ENCODE data around the gene RASSF5. TPM values are rescaled to one million over a fixed set of nuclear protein-coding genes. Genes with fewer than 3 reads are reported as not detected.
"Not testable (repeated sequence)": the region's sequence is repeated elsewhere in the genome, so short reads cannot be mapped to it uniquely, and the experiment has no call there.

The RASSF5 gene
- total RNA-seq, 1 donor from 2014 or later, result 1.4 TPM

DNA sequence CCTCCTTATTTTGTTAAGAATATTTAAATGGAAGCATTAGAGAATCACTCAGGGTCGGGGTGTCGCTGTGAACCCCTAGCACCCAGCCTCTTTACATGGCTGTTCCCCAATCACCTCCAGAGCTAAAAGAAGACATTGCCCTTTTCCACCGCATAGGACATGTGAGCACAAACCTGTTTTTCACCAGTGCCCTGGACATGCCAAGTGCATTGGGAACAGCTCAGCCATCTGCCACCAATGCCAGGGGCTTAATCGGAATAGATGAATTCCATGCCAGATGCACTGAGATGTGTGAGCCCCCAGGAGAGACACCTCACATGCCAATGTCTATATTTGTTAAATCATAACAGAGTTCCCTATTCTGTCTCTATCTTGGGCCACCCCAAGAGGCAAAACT is 71.6 kb downstream of the RASSF5 start:
- Mint-ChIP-seq H3K36me3 (ENCODE audit: low read depth) (no peaks in the 10 kb centered on the region), H3K27ac (ENCODE audit: unreplicated experiment) (no peak overlapping the region), H3K27me3 (ENCODE audit: low read depth) (no peaks in the 10 kb centered on the region), H3K4me1 (peaks cover 8% of the 10 kb centered on the region), H3K9me3 (no peaks in the 10 kb centered on the region), H3K4me3 (no peak overlapping the region)
- TF ChIP-seq, protein P1, sequence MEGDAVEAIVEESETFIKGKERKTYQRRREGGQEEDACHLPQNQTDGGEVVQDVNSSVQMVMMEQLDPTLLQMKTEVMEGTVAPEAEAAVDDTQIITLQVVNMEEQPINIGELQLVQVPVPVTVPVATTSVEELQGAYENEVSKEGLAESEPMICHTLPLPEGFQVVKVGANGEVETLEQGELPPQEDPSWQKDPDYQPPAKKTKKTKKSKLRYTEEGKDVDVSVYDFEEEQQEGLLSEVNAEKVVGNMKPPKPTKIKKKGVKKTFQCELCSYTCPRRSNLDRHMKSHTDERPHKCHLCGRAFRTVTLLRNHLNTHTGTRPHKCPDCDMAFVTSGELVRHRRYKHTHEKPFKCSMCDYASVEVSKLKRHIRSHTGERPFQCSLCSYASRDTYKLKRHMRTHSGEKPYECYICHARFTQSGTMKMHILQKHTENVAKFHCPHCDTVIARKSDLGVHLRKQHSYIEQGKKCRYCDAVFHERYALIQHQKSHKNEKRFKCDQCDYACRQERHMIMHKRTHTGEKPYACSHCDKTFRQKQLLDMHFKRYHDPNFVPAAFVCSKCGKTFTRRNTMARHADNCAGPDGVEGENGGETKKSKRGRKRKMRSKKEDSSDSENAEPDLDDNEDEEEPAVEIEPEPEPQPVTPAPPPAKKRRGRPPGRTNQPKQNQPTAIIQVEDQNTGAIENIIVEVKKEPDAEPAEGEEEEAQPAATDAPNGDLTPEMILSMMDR (conservative IDR thresholded peaks at IDR 0.05), result no peak
- no peak for DNase-seq (ENCODE audit: low read depth, low spot score)

DNA sequence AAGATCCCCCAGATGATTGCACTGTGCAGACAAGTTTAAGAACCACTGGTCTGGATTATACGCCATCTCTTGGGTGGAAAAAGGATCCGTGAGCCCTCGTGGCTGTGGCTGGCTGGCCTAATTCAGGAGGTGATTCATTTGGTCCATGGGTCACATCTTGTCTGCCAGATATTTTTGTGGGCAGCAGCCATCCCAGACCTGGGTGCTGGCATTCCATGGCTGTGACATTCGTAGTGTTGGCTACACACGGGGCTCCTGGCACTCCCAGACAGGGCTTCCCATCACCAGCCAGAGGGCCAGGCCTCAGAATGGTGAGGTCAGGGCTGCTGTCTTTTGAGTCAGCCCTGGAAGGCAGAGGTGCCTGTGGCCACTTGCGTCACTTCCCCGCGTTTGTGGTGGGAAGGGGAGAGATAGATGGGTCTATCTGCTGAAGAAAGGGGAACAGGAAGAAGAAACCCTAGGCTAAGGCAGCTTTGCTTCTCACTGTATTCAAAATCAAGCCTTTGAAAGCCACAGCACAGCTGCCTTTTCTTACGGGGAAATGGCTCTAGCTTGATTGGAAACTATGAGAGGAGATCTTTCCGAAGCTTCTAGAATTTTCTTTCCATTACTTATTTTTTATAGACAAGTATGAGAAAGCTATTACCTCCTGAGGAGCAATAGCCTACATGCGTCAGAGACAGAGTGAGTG is 72.6 kb downstream of the RASSF5 start:
- Mint-ChIP-seq H3K27me3 (ENCODE audit: low read depth) (no peaks in the 10 kb centered on the region), H3K4me3 (no peak overlapping the region), H3K9me3 (no peaks in the 10 kb centered on the region), H3K36me3 (ENCODE audit: low read depth) (no peaks in the 10 kb centered on the region), H3K4me1 (peaks cover 8% of the 10 kb centered on the region), H3K27ac (ENCODE audit: unreplicated experiment) (no peak overlapping the region)
- DNase-seq (ENCODE audit: low read depth, low spot score), result no peak
- TF ChIP-seq, protein P1 (conservative IDR thresholded peaks at IDR 0.05), result no peak

DNA sequence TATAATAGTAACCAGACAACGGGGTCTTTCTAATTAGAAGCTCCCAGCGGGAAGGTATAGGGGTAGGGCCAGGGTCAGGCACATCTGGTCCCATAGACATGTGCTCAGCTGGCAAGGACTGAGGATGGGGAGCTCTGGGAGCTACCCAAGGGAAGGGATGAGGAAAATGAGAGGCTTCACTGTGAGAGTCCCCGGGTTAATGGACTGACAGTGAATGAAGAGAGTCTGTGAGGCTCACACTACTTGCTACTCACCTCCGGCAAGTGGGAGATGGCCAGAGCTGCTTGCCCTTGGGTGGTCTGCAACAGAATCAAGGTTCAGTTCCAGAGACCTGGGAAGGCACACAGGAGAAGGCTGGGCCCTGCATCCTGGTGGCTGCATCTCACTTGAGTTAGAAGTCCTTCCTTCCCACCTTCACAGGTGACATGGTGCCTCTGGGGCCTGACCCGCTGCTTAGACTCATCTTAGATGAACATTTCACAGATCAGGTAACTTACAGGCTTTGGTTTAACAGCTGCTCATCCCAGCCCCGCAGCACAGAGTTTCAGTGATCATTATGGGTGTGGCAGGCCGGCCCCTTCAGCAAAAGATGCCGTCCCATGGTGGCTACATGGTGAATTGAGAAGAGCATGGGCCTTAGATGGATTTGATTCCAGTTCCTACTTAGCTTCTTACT is 73.2 kb downstream of the RASSF5 start:
- H3K36me3 Mint-ChIP-seq (ENCODE audit: low read depth), result no peaks in the 10 kb centered on the region
- no peak overlapping the region for H3K4me3 Mint-ChIP-seq
- peaks cover 3% of the 10 kb centered on the region for H3K4me1 Mint-ChIP-seq
- TF ChIP-seq, protein P1 (conservative IDR thresholded peaks at IDR 0.05), result no peak
- H3K27ac Mint-ChIP-seq (ENCODE audit: unreplicated experiment), result peak overlapping the region; percentile 69
- no peak for DNase-seq (ENCODE audit: low read depth, low spot score)
- no peaks in the 10 kb centered on the region for H3K9me3 Mint-ChIP-seq
- no peaks in the 10 kb centered on the region for H3K27me3 Mint-ChIP-seq (ENCODE audit: low read depth)

DNA sequence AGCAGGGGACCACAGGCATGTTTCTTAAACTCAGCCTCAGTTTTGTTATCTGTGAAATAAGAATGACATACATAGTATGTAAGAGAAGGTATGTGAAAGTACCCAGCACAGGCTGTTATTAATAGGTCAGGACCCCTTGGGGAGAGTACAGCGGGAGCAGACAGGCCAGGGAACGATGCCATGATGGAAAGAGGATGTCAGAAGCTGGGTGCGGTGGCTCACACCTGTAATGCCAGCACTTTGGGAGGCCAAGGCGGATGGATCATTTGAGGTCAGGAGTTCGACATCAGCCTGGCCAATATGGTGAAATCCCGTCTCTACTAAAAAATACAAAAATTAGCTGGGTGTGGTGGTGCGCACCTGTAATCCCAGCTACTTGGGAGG is 73.8 kb downstream of the RASSF5 start:
- H3K36me3 Mint-ChIP-seq (ENCODE audit: low read depth); DNase-seq (ENCODE audit: low read depth, low spot score); H3K4me3 Mint-ChIP-seq; H3K4me1 Mint-ChIP-seq; H3K9me3 Mint-ChIP-seq; H3K27me3 Mint-ChIP-seq (ENCODE audit: low read depth): not testable (repeated sequence)
- peak overlapping the region; percentile 69 for H3K27ac Mint-ChIP-seq (ENCODE audit: unreplicated experiment)

DNA sequence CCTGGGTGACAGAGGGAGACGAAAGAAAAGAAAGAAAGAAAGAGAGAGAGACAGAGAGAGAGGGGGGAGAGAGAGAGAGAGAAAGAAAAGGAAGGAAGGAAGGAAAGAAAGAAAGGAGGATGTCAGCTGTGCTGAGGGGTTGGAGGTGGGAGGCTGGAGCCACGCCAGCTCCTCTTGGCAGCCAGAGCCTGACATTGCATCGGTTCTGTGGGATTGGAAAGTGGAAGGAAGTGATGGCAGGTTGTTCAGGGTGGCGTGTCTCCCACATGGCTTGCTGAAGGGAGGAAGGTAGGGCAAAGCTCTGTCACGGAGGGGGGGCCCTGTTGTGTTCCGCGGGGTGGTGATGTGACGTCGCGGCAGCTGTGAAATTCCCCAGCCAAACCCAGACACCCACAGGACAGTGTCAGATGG is 74.2 kb downstream of the RASSF5 start:
- peaks cover 3% of the 10 kb centered on the region for H3K4me1 Mint-ChIP-seq
- TF ChIP-seq, protein P1 (conservative IDR thresholded peaks at IDR 0.05), result no peak
- no peaks in the 10 kb centered on the region for H3K27me3 Mint-ChIP-seq (ENCODE audit: low read depth)
- no peaks in the 10 kb centered on the region for H3K36me3 Mint-ChIP-seq (ENCODE audit: low read depth)
- no peaks in the 10 kb centered on the region for H3K9me3 Mint-ChIP-seq
- H3K4me3 Mint-ChIP-seq, result no peak overlapping the region
- H3K27ac Mint-ChIP-seq (ENCODE audit: unreplicated experiment), result no peak overlapping the region
- no peak for DNase-seq (ENCODE audit: low read depth, low spot score)

DNA sequence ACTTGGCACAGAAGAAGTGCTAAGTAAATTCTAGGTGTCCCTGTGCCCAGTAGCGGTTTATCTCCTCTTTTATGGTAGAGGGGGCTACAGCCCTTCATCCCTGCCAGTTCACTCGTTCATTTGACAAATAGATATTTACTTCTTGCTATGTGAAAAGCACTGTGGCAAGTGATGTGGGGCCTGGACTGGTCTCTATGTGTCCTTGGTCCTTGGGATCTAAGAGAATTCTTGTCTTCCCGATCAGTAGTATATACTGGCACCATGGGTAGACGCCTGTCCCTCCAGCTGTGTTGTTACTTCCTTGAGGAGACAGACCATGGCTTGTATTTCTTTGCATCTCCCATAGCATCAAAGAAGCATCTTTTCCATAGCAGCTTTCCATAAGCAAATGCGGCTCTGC is 75.2 kb downstream of the RASSF5 start:
- Mint-ChIP-seq H3K9me3 (no peaks in the 10 kb centered on the region), H3K27ac (ENCODE audit: unreplicated experiment) (no peak overlapping the region), H3K4me1 (peaks cover 5% of the 10 kb centered on the region), H3K27me3 (ENCODE audit: low read depth) (no peaks in the 10 kb centered on the region), H3K4me3 (no peak overlapping the region), H3K36me3 (ENCODE audit: low read depth) (no peaks in the 10 kb centered on the region)
- no peak for DNase-seq (ENCODE audit: low read depth, low spot score)
- TF ChIP-seq, protein P1 (conservative IDR thresholded peaks at IDR 0.05), result no peak

All from neural crest cell (in vitro differentiated cells).